DLD1 (cell line): ENCODE measurements around the gene ARVCF.

Experiments used
- in situ Hi-C: cut with HindIII; loops from 2 replicates; pipeline ENCODE4 v1.10.0; 2017; ENCODE audit warnings: low sequenced_read_pairs

ARVCF gene

GRCh38 chr22:20032407-20032991, 15.9 kb upstream of the ARVCF start:
- in situ Hi-C loops = no loop called here

DNA sequence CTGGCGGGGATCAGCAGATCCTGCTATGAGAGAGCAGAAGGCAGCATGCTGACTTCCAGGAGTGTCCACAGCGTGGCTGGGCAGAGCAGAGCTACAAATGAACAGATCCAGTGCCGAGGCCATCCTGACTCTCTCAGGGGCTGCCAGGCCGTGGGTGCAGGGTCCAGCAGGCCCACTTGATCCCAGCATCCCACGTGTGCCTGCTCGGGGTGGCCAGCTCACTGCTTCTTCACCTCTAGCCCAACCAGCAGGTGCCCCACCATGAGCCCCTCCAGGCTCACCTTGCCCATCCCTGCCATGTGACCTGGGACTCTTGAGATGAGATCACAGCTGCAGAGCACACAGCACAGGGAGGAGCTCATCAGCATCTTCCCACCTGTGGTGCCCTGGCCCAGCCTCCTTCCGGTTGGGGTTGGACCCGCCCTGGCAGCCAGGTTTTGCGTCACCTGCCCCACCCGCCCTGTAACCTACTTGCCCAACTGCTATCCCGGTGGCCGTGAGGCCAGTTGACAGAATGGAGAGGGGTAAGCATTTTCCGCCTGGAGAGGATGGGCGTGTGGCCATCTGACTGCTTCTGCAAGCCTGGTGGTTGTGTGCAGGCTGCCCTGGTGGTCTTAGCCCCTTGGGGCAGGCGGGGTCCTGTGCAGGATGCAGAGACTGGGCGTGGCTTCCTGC, 15.2 kb upstream of the ARVCF start:
- in situ Hi-C loops = no loop called here

- in situ Hi-C loops = loop anchor here (10.0 kb wide), 1 partner anchor 75 kb away; no protein-coding TSS in a partner anchor
These were observed 13.1 kb upstream of the ARVCF start for GRCh38 chr22:20029550-20030225.

- in situ Hi-C loops = loop anchor here (10.0 kb wide), 1 partner anchor 74 kb away; no protein-coding TSS in a partner anchor
These were observed 12.4 kb upstream of the ARVCF start for GRCh38 chr22:20028855-20029549.

DNA sequence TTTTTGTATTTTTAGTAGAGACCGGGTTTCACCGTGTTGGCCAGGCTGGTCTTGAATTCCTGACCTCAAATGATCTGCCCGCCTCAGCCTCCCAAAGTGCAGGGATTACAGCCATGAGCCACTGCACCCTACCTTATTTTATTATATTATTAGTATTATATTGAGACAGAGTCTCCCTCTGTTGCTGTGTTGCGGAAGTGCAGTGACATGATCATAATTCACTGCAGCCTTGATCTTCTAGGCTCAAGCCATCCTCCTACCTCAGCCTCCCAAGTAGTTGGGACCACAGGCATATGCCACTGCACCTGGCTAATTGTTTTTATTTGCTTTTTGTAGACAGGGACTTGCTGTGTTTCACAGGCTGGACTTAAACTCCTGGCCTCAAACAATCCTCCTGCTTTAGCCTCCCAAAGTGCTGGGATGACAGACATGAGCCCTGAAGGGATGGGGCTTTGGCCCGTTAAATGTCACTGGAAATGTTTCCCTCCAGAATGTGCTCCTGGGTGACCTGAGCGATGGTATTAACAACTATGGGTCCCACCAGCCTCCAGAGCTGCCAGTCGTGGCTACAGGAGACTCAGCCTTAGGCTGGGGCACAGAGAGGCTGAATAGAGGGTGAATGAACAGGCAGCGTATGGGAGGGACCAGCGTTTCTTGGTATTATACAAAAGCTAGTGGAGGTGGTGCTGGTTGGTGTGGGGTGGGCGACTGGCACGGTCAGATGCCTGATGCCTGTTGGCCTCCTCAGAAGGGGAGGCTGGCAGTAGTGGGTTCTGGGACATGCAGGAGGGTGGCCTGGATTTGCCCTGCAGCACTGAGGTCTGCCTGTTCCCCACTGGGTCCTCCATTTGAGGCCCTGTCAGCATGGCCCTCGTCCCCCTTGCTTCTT, 11.6 kb upstream of the ARVCF start:
- in situ Hi-C loops = loop anchor here (10.0 kb wide), 1 partner anchor 73 kb away; no protein-coding TSS in a partner anchor

DNA sequence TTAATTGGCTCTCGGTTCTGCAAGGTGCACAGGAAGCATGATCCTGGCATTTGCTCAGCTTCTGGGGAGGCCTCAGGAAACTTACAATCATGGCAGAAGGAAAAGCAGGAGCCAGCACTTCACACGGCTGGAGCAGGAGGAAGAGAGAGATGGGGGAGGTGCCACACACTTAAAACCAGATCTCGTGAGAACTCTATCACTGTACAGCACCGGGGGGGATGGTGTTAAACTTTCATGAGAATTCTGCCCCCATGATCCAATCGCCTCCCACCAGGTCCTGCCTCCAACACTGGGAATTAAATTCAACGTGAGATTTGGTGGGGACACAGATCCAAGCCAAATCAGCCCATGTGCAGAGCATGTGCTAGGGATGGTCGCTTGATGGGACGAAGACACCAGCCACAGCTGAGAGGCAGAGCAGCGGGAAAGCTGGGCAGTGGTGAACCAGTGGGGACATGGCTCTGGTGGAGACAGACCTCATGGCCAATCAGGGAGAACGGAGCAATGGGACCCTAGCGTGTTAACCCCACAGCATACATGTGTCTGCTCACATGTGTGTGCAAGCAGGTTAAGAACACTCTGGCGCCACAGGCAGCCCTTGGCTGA, 10.5 kb upstream of the ARVCF start:
- in situ Hi-C loops = loop anchor here (10.0 kb wide), 1 partner anchor 72 kb away; no protein-coding TSS in a partner anchor

DNA sequence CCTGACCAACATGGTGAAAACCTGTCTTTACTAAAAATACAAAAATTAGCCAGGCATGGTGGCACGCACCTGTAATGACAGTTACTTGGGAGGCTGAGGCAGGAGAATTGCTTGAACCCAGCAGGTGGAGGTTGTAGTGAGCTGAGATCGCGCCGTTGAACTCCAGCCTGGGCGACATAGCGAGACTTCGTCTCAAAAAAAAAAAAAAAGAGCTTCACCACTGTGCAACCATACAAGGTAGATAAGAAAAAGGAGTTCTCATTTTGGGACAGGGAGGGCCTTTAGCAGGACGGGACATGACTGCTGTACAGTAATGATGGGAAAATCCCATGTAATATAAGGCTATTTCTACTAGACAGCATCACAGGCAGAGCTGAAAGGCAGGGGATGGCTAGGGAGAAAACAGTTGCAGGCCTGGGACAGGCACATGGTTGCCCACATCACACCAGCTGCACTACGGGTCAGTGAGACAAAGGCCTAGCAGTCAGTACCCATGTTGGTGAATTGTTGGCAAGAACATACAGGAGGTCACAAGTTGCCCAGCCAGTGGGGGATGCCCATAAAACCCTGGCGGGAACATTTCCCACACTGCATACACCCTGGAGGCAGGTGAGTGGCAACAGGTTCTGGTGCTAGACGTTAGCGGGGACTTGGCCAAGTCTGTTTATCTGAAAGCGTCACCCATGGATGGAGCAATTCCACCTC, 9.7 kb upstream of the ARVCF start:
- in situ Hi-C loops = loop anchor here (10.0 kb wide), 1 partner anchor 72 kb away; no protein-coding TSS in a partner anchor

GRCh38 chr22:20025401-20026203, 9.0 kb upstream of the ARVCF start:
- in situ Hi-C loops = loop anchor here (10.0 kb wide), 1 partner anchor 71 kb away; no protein-coding TSS in a partner anchor

GRCh38 chr22:20024650-20025397, 8.2 kb upstream of the ARVCF start:
- in situ Hi-C loops = loop anchor here (10.0 kb wide), 1 partner anchor 70 kb away; no protein-coding TSS in a partner anchor

DNA sequence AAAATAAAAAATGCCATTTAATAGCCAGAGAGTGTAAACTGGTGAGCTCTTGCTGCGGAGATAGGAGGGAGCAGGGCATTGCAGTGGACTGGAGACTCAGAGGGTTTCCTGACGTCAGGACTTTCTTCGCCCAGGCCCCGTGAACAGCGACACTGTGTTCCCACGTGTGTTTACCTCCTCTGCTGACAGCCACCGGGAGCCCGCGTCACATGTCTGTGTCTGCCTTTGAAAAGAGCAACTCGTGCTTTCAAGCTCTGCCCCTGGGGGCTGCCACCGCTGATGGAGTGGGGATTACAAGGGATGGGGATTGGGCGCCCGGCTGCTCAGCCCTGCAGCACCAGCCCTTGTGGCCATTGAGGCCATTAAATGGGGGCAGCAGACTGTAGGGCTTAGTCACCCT, 7.6 kb upstream of the ARVCF start:
- in situ Hi-C loops = loop anchor here (10.0 kb wide), 1 partner anchor 69 kb away; no protein-coding TSS in a partner anchor

- in situ Hi-C loops = loop anchor here (10.0 kb wide), 1 partner anchor 68 kb away; no protein-coding TSS in a partner anchor
These were observed 6.5 kb upstream of the ARVCF start for GRCh38 chr22:20022978-20023613.

GRCh38 chr22:20022231-20022977, 5.8 kb upstream of the ARVCF start:
- in situ Hi-C loops = loop anchor here (10.0 kb wide), 1 partner anchor 68 kb away; no protein-coding TSS in a partner anchor

- in situ Hi-C loops = loop anchor here (10.0 kb wide), 1 partner anchor 67 kb away; no protein-coding TSS in a partner anchor
These were observed 4.9 kb upstream of the ARVCF start for GRCh38 chr22:20021196-20022181.

DNA sequence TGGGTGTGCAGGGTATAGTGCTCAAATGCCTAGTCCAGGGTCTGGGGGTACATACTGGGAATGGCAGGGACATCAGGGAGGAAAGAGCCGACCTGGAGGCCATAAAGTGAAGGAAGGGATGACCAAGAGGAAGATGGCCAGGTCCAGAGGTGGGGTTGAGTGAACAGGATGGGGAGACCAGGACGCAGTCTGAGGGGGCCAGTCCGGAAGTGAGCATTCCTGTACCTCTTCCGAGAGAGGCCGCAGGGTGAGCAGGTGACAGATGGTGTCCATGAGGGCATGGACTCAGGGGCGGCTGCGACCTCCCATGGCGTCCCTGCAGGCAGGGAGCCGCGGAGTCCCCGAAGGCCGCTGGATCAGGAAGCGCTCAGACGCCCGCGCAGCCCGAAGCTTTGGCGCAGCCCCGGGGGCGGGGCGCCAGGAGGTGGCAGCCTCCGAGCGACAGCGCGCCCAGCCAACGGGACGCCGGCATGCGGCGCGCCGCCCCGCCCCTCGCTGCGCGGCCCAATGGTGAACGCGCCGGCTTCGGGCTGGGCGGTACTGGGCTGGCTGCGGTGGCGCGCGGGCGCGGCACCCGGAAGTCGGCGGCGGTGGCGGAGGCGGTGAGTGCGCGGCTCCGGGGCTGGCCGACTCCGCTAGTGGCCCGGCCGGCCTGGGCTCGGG, 4.0 kb upstream of the ARVCF start, which contains the start of gene TANGO2:
Gene TANGO2, plus strand, starts transcription at position 578 of the 663 bp plus-strand sequence. CDS start 15,689 bp downstream, outside the sequence.
- in situ Hi-C loops = loop anchor here (10.0 kb wide), 1 partner anchor 66 kb away; no protein-coding TSS in a partner anchor
